Middle frontal gyrus (tissue), 1 donor: ENCODE results near the gene HIC1.

Source experiments
- DNase-seq: peaks from one replicate; pipeline ENCODE4 v3.0.0-alpha.2; 2015; ENCODE audit warnings: low spot score; ENCODE audit errors: extremely low spot score

Gene HIC1

DNA sequence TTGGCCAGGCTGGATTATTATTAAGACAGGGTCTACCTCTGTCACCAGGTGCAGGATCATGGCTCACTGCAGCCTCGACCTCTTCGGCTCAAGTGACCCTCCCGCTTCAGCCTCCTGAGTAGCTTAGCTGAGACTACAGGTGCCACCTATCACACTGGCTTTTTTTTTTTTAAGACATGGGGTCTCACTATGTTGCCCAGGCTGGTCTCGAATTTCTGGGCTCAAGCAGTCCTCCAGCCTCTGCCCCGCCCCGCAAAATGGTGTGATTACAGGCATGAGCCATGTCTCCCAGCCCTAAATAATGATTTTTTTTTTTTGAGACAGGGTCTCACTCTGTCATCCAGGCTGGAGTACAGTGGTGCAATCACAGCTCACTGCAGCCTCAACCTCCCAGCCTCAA is 7.3 kb upstream of the HIC1 start:
- DNase-seq: no peak

DNA sequence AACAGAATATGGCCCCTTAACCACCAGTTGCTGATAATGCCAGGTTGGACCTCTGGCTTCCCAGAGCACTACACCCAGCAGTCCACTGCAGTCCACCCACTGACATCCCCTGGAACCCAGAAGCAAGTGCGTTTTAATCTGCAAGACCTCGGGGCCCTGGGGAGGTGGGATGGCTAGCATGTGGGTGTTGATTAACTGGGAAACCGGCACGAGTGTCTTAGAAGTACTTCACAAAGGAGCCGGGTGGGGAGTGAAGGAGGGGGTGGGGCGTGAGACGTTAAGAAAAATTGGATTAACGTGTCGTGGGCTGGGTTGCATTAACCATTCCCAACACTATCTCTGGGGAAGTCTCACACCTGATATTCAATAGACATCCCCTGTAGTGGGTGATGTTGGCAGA is 6.1 kb upstream of the HIC1 start:
- DNase-seq: no peak

GRCh38 chr17:2049333-2050299 is 5.3 kb upstream of the HIC1 start:
- DNase-seq: no peak

- peak; percentile 40 for DNase-seq
These were observed 4.4 kb upstream of the HIC1 start for GRCh38 chr17:2050300-2051060.

GRCh38 chr17:2051061-2051932 is 3.6 kb upstream of the HIC1 start:
- DNase-seq: no peak

DNA sequence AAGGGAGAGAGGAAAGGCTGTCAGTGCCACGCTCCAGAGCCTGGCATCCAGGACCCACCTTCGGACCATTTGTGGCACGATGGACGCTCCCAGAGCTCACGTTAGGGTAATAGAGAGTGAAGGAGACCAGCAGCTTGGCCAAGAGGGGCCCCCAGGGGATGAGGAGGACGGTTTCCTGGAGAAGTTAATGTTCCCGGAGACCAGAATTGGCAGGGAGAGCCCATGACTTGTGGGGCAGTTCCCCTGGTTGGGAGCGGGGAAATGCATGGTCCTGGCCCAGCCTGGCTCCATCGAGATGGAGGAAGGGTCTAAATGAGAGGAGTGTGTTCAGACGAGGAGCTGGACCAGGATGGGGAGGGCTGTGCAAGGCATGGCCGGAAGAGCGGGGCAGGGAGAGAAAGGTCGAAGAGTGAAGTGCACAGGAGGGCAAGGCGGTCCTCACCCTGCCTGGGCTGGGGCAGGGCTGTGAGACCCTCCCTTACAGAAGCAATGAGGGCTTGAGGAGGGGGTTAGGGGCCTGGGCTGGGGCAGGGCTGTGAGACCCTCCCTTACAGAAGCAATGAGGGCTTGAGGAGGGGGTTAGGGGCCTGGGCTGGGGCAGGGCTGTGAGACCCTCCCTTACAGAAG is 2.9 kb upstream of the HIC1 start:
- no peak for DNase-seq

DNA sequence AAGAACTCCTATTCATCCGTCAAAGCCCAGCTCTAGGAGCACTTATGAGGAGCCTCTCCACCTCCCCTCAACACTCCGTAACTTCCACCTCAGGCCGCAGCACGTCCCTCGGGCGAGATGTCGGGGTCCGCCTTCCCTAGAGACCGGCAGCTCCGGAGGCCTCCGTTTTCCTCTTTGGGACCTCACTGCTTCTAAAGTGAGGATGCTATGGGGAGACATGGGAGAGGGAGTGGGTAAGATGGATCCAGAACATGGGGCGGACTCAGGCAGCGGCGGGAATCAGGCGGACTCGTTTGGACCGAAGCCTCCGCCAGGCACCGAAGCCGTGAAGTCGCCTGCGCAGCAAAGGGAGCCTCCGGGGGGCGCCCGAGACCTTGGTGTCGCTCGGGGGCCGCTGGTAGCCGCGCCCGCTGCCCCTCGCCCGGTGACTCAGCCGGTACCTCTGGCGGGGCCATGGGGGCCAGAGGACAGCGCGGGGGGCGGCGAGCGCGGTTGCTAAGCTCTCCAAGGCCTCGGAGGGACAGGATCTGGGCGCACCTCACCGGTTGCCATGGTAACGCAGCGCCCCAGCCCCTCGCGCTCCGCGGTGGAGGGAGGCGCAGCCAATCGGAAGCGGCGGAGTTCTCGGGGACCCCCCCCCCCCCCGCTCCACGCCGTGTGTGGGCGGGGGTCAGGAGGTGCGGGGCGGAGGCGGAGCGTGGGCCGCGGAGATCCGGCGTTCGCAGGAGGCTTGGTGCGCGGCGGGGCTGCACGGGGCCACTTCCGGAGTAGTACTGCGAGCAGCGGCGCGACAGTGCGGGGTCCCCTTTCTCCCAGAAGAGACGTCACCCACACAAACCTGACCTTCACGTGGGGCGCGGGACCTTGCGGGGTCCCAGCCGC is 1.3 kb upstream of the HIC1 start:
- no peak for DNase-seq

DNA sequence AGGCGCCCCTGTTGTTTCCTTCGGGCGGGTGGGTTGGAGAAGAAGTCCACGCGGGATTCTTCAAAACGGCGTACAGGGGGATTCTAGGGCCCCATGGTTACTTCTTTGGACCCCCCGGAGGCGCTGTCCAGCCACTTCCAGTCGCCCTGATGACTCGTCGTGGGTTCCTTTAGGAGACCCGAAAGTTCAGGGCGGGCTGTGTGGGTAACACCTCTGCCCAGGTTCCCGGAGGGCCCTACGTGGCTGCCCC is 716 bp upstream of the HIC1 start:
- no peak for DNase-seq

- no peak for DNase-seq
These were observed 646 bp downstream of the HIC1 start for GRCh38 chr17:2055292-2056205.

- DNase-seq: no peak
These were observed 1.6 kb downstream of the HIC1 start for GRCh38 chr17:2056206-2057174.

- no peak for DNase-seq
These were observed 2.4 kb downstream of the HIC1 start for GRCh38 chr17:2057175-2057759.

DNA sequence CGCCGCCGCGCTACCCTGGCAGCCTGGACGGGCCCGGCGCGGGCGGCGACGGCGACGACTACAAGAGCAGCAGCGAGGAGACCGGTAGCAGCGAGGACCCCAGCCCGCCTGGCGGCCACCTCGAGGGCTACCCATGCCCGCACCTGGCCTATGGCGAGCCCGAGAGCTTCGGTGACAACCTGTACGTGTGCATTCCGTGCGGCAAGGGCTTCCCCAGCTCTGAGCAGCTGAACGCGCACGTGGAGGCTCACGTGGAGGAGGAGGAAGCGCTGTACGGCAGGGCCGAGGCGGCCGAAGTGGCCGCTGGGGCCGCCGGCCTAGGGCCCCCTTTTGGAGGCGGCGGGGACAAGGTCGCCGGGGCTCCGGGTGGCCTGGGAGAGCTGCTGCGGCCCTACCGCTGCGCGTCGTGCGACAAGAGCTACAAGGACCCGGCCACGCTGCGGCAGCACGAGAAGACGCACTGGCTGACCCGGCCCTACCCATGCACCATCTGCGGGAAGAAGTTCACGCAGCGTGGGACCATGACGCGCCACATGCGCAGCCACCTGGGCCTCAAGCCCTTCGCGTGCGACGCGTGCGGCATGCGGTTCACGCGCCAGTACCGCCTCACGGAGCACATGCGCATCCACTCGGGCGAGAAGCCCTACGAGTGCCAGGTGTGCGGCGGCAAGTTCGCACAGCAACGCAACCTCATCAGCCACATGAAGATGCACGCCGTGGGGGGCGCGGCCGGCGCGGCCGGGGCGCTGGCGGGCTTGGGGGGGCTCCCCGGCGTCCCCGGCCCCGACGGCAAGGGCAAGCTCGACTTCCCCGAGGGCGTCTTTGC is 3.1 kb downstream of the HIC1 start:
- DNase-seq: no peak

DNA sequence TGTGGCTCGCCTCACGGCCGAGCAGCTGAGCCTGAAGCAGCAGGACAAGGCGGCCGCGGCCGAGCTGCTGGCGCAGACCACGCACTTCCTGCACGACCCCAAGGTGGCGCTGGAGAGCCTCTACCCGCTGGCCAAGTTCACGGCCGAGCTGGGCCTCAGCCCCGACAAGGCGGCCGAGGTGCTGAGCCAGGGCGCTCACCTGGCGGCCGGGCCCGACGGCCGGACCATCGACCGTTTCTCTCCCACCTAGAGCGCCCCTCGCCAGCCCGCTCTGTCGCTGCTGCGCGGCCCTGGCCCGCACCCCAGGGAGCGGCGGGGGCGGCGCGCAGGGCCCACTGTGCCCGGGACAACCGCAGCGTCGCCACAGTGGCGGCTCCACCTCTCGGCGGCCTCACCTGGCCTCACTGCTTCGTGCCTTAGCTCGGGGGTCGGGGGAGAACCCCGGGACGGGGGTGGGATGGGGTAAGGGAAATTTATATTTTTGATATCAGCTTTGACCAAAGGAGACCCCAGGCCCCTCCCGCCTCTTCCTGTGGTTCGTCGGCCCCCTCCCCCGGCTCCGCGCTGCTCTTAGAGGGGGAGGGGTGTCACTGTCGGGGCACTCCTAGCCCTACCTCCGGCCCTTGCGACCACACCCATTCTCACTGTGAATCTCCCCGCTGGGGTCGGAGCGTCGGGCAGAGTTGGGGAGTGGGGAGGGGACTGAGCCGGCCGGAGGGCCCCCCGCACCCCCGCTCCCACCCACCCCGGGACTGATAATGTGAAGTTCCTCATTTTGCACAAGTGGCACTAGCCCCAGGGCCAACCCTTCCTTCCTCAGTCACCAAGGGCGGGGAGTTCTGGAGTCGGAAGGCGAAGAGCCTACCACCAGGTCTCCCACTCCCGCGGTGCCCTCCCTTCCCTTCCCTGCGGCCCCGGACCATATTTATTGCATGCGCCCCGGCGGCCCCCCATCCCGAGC is 4.0 kb downstream of the HIC1 start:
- DNase-seq: no peak

DNA sequence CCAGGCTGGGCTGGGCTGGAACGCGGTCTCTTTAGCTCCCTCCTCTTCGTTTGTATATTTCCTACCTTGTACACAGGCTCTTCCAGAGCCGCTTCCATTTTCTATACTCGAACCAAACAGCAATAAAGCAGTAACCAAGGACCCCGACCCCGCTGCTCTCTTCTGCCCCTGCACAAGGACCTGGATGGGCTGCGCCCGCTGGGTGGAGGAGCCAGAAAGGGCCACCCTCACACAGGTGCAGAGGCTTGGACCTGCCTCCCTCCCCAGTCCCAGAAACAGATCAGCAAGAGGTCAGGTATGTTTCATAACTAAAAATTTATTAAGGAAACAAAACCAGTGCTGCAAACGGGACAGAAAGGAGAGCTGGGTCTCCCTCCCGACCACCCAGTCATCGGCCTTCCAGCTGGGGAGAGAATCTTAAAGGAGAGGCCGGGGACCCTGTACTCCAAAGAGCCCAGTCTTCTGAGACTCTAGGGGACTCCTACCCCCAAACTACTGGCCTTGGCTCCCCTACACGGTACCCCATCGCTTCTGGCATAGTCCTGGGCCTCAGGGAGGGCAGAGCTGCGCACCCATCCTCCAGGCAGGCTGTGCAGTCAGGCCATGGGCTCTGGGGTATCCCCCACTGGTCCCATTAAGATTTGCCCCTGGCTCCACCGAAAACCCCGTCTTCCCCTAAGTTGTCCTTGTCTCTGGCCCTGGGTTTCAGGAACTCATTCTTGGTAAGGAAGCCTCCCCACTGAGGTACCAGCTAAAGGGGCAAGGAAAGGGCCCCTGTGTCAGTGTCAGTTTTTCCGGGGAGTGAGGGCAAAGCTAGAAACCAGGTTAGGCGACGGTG is 4.9 kb downstream of the HIC1 start:
- no peak for DNase-seq

DNA sequence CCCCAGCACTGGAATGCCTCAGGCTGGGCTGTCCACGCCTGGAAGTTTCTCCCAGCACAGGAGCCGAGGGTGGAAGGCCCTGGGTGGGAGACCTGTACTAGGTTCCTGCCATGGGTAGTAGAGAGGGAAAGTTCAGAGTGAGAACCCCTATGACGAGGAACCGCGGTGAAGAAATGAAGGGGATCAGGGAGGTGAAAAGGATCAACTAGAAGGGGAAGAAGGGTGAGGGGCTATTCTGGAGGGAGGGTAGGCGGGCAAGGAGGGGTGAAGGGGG is 5.4 kb downstream of the HIC1 start:
- no peak for DNase-seq
